Measurements from ENCODE around the gene CRADD. TPM values are rescaled to one million over a fixed set of nuclear protein-coding genes. Genes with fewer than 3 reads are reported as not detected.

CRADD gene
- total and polyA plus RNA-seq, 10 donors: 5.5 to 58.7 (median 18.8) TPM

- H3K36me3 ChIP-seq: no peaks in the 10 kb centered on the region
- H3K4me3 ChIP-seq: no peak overlapping the region
- peaks cover 0 to 3% (median 0%) of the 10 kb centered on the region in 6 donors for H3K4me1 ChIP-seq
- WGBS, 5 donors: 90 to 96% (median 92%) methylated on average over 4 of the region's 4 CpGs
- no peak for DNase-seq
- H3K27ac ChIP-seq: no peak overlapping the region
- intact Hi-C loops (cut with DNase I; ENCODE audit: low total_unique reads): no loop called here
- peaks cover 0 to 45% (median 29%) of the 10 kb centered on the region in 8 donors for H3K9me3 ChIP-seq
- no peaks in the 10 kb centered on the region for H3K27me3 ChIP-seq (replicated peaks in 1 of 7)
- TF ChIP-seq, protein P1, sequence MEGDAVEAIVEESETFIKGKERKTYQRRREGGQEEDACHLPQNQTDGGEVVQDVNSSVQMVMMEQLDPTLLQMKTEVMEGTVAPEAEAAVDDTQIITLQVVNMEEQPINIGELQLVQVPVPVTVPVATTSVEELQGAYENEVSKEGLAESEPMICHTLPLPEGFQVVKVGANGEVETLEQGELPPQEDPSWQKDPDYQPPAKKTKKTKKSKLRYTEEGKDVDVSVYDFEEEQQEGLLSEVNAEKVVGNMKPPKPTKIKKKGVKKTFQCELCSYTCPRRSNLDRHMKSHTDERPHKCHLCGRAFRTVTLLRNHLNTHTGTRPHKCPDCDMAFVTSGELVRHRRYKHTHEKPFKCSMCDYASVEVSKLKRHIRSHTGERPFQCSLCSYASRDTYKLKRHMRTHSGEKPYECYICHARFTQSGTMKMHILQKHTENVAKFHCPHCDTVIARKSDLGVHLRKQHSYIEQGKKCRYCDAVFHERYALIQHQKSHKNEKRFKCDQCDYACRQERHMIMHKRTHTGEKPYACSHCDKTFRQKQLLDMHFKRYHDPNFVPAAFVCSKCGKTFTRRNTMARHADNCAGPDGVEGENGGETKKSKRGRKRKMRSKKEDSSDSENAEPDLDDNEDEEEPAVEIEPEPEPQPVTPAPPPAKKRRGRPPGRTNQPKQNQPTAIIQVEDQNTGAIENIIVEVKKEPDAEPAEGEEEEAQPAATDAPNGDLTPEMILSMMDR (IDR thresholded peaks at IDR 0.05 in 8 of 11, conservative IDR thresholded peaks at IDR 0.05 in 3 of 11): no peak
- TF ChIP-seq POLR2A (IDR thresholded peaks at IDR 0.05) (no peak), POLR2AphosphoS5 (IDR thresholded peaks at IDR 0.05) (no peak)
Measured at GRCh38 chr12:93722835-93723567, 45.8 kb downstream of the CRADD start.

GRCh38 chr12:93723568-93723930 lies 46.4 kb downstream of the CRADD start:
- intact Hi-C loops (cut with DNase I; ENCODE audit: low total_unique reads): no loop called here
- DNase-seq: no peak
- peaks cover 0 to 40% (median 27%) of the 10 kb centered on the region in 8 donors for H3K9me3 ChIP-seq
- no peaks in the 10 kb centered on the region for H3K36me3 ChIP-seq
- H3K4me3 ChIP-seq: no peak overlapping the region
- no peak overlapping the region for H3K27ac ChIP-seq
- peaks cover 0 to 3% (median 0%) of the 10 kb centered on the region in 6 donors for H3K4me1 ChIP-seq
- WGBS, 5 donors: 87 to 96% (median 91%) methylated on average over 4 of the region's 4 CpGs
- no peak for TF ChIP-seq POLR2AphosphoS5 (IDR thresholded peaks at IDR 0.05)
- TF ChIP-seq, protein P1 (IDR thresholded peaks at IDR 0.05 in 8 of 11, conservative IDR thresholded peaks at IDR 0.05 in 3 of 11): no peak
- TF ChIP-seq POLR2A (IDR thresholded peaks at IDR 0.05): no peak
- no peaks in the 10 kb centered on the region for H3K27me3 ChIP-seq (replicated peaks in 1 of 7)

- no peak for TF ChIP-seq POLR2A (IDR thresholded peaks at IDR 0.05)
- TF ChIP-seq, protein P1 (IDR thresholded peaks at IDR 0.05 in 8 of 11, conservative IDR thresholded peaks at IDR 0.05 in 3 of 11): no peak
- TF ChIP-seq POLR2AphosphoS5 (IDR thresholded peaks at IDR 0.05): no peak
- H3K36me3 ChIP-seq: no peaks in the 10 kb centered on the region
Measured at GRCh38 chr12:93725531-93725930, 48.4 kb downstream of the CRADD start.

DNA sequence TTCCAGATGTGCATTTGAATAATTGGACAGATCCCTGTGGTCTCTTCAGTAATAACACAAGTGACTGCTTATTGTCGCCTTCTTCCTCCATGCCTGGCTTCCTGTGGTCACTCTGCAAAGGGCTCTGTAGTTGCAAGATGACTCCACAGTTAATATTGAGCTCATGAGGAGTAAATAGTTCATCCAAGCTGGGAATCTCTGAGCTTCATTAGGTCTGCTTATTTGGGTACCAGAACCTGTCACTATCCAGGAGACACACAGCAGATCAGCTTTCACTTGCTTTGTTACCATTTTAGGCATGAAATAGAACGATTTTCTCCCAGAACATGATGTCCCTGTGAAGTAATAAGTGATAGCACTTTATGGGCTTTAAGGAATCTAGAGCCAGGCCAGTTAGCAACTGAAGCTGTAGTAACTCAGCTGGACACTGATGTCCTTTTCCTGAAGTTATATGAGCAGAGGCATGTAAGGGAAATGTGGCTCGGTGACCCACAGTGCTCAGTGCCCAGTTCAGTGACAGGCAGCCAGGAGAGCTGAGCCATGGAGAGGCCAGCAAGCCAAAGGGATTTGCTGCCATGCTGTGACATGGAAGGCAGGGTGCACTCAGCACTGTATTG lies 50.1 kb downstream of the CRADD start:
- Histone ChIP-seq H3K27ac (peak overlapping the region in 3 of 8 donors; percentile 38 to 45 (median 41)), H3K27me3 (replicated peaks in 1 of 7) (no peaks in the 10 kb centered on the region), H3K4me1 (peaks cover 0 to 3% (median 0%) of the 10 kb centered on the region in 6 donors), H3K9me3 (peaks cover 0 to 8% (median 6%) of the 10 kb centered on the region in 8 donors), H3K4me3 (no peak overlapping the region), H3K36me3 (no peaks in the 10 kb centered on the region)
- 57 to 65% (median 59%) methylated on average over 3 of the region's 3 CpGs for WGBS, 5 donors
- DNase-seq: no peak
- intact Hi-C loops (cut with DNase I; ENCODE audit: low total_unique reads): no loop called here
- TF ChIP-seq, protein P1 (IDR thresholded peaks at IDR 0.05 in 8 of 11, conservative IDR thresholded peaks at IDR 0.05 in 3 of 11): no peak
- peak in 2 of 3 donors; percentile 34 to 37 for TF ChIP-seq POLR2AphosphoS5 (IDR thresholded peaks at IDR 0.05)

More at GRCh38 chr12:93725531-93725930, 48.4 kb downstream of the CRADD start:
- no peak for DNase-seq
- intact Hi-C loops (cut with DNase I; ENCODE audit: low total_unique reads): no loop called here
- no peaks in the 10 kb centered on the region for H3K27me3 ChIP-seq (replicated peaks in 1 of 7)
- H3K27ac ChIP-seq: no peak overlapping the region
- H3K9me3 ChIP-seq: peaks cover 0 to 26% (median 20%) of the 10 kb centered on the region in 8 donors
- H3K4me1 ChIP-seq: peaks cover 0 to 3% (median 0%) of the 10 kb centered on the region in 6 donors
- H3K4me3 ChIP-seq: no peak overlapping the region
